Occipital lobe (tissue), 2 donors: ENCODE results near the gene C17orf58. TPM values are rescaled to one million over a fixed set of nuclear protein-coding genes. Genes with fewer than 3 reads are reported as not detected.
"Not testable (repeated sequence)": the region's sequence is repeated elsewhere in the genome, so short reads cannot be mapped to it uniquely, and the experiment has no call there.

Experiments used
- DNase-seq: peaks from one replicate; lab custom pipeline; 2025; lab: John Stamatoyannopoulos, UW
- total RNA-seq: library from RNA; depleted of rRNA; stranded (reverse); fragments of >200 nt; gene quantifications from one replicate; pipeline ENCODE4 v1.2.3, GENCODE V29; 2014

The C17orf58 gene
- total RNA-seq, 1 donor from 2014 or later = 34.9 TPM

DNA sequence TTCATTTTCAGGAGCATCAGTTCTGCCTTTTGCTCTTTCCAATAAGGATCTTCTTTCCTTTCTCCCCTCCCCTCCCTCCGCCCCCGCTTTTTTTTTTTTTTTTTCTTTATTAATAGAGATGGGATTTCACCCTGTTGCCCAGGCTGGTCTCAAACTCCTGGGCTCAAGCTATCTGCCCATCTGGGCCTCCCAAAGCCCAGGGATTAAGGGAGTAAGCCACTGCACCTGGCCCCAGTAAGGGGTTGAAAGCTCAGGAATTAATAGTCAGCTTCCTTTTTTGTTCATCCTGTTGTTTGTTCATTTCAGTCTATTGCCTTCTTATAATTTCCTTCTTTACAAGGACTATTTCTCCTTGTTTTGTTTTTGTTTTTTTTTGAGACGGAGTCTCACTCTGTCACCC is 7.9 kb upstream of the C17orf58 start:
- DNase-seq = no peak

DNA sequence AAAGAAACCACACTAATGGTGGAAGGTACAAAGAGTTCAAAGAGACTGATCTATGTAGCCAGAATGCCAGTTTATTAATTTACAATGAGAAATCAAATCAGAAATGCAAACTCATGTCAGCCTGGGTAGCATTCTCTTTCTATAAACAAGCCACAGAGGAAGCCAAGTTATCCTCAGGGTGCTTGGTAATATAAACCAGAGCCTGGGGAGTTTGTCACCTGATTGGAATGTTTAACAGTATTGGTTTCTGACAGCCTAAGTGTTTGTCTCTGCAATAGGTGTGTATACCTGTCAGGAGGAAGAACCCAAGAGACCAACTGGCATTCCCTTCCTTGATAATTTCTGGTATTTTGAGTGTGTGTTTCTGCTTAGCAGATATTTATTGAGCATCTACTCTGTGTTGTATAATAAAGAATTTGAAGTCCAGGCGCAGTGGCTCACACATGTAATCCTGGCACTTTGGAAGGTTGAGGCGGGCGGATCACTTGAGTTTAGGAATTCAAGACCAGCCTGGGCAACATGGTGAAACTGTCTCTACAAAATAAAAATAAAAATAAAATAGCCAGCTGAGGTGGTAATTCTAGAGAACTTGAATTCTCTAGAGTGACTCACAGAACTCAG is 3.1 kb upstream of the C17orf58 start:
- no peak for DNase-seq

GRCh38 chr17:67998466-67998865 is 2.2 kb upstream of the C17orf58 start:
- DNase-seq = no peak

- DNase-seq = no peak
These were observed 552 bp downstream of the C17orf58 start for GRCh38 chr17:67995570-67996263.

- DNase-seq = no peak
These were observed 1.3 kb downstream of the C17orf58 start for GRCh38 chr17:67994817-67995569.

GRCh38 chr17:67993998-67994361 is 2.3 kb downstream of the C17orf58 start:
- no peak for DNase-seq

DNA sequence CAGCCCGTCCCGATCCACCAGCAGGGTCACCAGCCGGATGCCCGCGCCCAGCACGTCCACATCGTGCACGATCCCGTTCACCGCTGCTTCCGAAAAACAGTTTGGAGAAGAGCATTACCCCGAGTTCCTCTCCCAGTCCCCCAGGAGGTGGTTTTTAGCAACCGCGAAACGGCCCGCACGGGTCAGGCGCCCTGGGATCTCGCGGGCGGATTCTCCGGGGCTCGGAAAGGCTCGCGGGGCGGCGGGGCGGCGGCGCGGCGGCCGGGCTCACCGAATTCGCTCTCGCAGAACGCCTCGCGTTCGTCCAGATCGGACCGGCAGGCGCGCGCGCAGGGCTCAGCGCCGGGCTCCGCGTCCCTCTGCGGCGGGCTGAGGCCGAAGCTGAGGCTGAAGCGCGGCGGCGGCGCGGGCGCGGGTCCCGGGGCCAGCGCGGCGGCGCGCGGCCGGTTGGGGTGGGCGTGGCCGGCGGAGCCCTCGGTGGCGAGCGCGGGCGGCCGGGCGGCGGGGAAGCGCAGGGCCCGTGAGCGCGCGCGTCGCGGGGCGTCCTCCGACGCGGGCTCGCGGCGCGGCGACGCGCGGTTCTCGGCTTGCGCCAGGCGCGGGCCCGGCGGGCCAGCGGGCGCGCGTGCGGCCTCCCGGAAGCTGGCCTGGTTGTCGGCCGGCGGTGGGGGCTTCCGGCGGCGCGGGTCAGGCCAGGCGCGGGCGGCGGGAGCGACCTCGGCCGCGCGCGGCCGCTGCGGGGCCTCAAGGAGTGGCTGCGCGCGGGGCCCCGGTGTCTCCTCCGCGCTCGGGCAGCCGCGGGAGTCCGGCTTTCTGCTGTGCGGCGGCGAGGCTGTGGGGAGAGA is 2.9 kb downstream of the C17orf58 start:
- peak; percentile 81 for DNase-seq

GRCh38 chr17:67992548-67993152 is 3.6 kb downstream of the C17orf58 start:
- DNase-seq = no peak

- no peak for DNase-seq
These were observed 5.4 kb downstream of the C17orf58 start for GRCh38 chr17:67990909-67991308.

- no peak for DNase-seq
These were observed 12.9 kb downstream of the C17orf58 start for GRCh38 chr17:67983383-67983688.

DNA sequence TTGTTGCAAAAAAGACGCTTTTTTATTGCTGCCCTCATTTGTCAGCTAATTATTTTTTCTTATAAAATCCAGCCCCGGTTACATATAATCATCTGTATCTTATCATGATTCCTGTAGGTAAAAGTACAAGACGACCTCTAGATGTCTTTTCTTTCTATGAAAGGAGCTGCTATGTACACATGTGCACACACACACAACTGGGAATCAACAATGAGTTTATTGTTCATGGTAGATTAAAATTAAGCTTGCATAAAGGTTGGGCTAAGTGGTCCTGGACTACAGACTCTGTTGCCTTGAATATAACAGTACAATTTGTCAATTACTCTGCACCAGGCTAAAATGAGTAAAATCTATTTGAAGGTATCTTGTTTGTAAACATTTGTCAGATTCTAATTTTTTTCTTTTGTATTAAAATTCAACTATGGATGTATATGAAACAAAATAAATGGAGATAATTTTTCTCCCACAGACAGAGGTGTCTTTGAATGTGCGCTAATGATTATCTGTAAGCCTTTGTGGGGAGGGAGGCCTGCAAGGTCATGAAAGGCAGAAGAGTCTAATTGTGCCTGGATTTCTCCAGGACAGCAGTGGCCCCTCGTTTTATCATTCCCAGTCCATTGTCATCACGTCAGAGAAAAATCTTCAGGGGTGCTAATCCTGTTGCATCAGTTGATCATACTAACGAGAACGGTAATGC is 13.4 kb downstream of the C17orf58 start:
- no peak for DNase-seq

DNA sequence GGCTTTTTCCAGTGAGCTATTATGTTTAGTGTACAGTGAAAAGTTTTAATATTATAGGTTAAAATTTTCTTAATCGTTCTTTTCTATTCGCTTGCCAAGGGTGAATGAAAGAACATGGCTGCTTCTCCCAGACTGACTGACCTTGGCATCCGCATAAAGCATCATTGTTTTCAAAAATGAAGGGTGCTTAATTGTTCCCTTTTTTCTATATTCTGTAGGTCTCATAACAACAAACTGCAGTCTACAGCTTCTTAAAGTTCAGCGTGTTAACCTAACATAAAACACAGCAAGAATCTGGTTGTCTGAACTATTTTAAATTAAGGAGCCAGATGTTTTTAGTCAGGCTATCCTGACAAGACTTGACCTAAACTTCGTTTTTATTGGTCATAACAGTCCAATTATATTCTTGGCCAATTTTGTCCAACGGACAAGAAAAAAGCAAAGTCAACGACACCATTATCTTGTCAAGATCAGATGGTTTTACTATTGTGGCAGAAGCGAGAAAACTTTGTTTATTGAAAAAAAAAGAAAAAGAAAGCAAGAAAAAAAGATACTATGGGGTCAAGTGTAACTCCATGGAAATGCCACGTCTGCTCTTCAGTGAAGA is 14.1 kb downstream of the C17orf58 start:
- no peak for DNase-seq

GRCh38 chr17:67980883-67981282 is 15.4 kb downstream of the C17orf58 start:
- not testable (repeated sequence) for DNase-seq

- DNase-seq = no peak
These were observed 15.8 kb downstream of the C17orf58 start for GRCh38 chr17:67980456-67980855.

GRCh38 chr17:67976306-67976705 is 20.0 kb downstream of the C17orf58 start:
- DNase-seq = not testable (repeated sequence)

GRCh38 chr17:67974598-67975066 is 21.6 kb downstream of the C17orf58 start:
- no peak for DNase-seq

GRCh38 chr17:67974185-67974584 is 22.1 kb downstream of the C17orf58 start:
- DNase-seq = no peak

DNA sequence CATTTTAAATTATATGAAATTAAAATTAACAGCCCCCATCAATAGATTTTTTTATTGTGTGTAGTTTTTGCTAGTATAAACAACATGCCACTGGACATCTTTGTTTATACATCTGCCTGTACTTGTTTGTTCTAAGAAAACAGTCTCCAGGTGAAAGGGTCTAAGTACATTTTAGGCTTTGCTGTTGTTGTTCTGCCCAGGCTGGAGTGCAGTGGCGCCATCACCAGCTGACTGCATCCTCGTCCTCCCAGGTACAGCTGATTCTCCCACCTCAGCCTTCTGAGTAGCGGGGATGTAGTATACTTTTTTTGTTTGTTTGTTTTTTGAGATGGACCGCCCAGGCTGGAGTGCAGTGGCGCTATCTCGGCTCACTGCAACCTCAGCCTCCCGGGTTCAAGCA is 25.5 kb downstream of the C17orf58 start:
- DNase-seq = no peak

- peak; percentile 39 for DNase-seq
These were observed 33.1 kb downstream of the C17orf58 start for GRCh38 chr17:67963145-67963572.

GRCh38 chr17:67962156-67962555 is 34.1 kb downstream of the C17orf58 start:
- DNase-seq = not testable (repeated sequence)
